Type B pancreatic cell (in vitro differentiated cells): ENCODE measurements around the gene VCL. TPM values are rescaled to one million over a fixed set of nuclear protein-coding genes. Genes with fewer than 3 reads are reported as not detected.
A peak's percentile ranks its signal among the peaks of the same experiment; 100 is the strongest.

ENCODE experiments used
- DNase-seq: peaks from one replicate; pipeline ENCODE4 v3.0.0; 2021; ENCODE audit warnings: mixed read lengths; ENCODE audit not compliant: unreplicated experiment; ENCODE audit errors: extremely low spot score
- H3K27ac Mint-ChIP-seq: 2 replicates; pipeline ENCODE4 v1.8.0; 2021; ENCODE audit warnings: mild to moderate bottlenecking, mixed read lengths
- H3K27me3 Mint-ChIP-seq: 2 replicates; pipeline ENCODE4 v1.8.0; 2021; ENCODE audit warnings: mixed read lengths
- H3K36me3 Mint-ChIP-seq: 2 replicates; pipeline ENCODE4 v1.8.0; 2021; ENCODE audit warnings: mixed read lengths
- H3K4me1 Mint-ChIP-seq: one replicate; pipeline ENCODE4 v1.8.0; 2021; ENCODE audit warnings: mixed read lengths; ENCODE audit not compliant: unreplicated experiment
- H3K4me3 Mint-ChIP-seq: 2 replicates; pipeline ENCODE4 v1.8.0; 2021; ENCODE audit warnings: mild to moderate bottlenecking, mixed read lengths
- H3K9me3 Mint-ChIP-seq: 2 replicates; pipeline ENCODE4 v1.8.0; 2021; ENCODE audit warnings: mixed read lengths
- total RNA-seq: library from RNA; stranded (reverse); gene quantifications from 2 replicates; pipeline ENCODE4 v1.2.1, GENCODE V29; 2021; ENCODE audit warnings: low replicate concordance
- TF ChIP-seq, protein P1 (sequence below): fragments of 200-600 bp; sonication (generic); conservative IDR thresholded peaks from 2 replicates; pipeline ENCODE4 v1.5.0; 2021; ENCODE audit warnings: antibody characterized with exemption, mild to moderate bottlenecking

The VCL gene
- total RNA-seq, 1 donor from 2014 or later, result 125 TPM

DNA sequence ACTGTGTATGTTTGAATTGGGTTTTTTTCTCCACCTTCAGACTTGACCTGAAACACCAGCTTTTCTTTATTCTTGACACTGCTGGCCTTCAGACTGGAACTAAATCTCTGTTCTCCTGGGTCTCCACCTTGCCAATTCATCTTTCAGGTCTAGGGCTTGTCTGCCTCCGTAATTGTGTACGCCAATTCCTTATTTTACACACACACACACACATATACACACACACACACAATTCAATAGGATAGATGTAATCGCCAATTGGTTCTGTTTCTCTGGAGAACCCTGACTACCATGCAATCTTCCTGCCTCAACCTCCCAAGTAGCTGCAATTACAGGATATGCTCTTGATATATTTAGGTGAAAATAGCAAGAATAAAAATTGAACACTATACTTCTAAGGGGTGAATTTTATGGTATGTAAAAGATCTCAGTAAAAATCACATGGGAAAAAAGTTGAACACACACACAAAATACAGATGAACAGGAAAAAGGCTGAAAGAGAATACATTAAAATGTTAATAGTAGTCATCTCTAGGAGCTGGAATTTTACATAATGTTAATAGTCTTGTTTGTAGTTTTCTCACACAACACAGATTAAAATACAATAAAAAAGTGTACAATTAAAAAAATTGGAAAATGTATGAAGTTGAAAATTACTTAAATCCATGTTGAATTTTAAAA, 6.6 kb upstream of the VCL start:
- no peak overlapping the region for H3K4me3 Mint-ChIP-seq
- no peak overlapping the region for H3K27ac Mint-ChIP-seq
- TF ChIP-seq, protein P1, sequence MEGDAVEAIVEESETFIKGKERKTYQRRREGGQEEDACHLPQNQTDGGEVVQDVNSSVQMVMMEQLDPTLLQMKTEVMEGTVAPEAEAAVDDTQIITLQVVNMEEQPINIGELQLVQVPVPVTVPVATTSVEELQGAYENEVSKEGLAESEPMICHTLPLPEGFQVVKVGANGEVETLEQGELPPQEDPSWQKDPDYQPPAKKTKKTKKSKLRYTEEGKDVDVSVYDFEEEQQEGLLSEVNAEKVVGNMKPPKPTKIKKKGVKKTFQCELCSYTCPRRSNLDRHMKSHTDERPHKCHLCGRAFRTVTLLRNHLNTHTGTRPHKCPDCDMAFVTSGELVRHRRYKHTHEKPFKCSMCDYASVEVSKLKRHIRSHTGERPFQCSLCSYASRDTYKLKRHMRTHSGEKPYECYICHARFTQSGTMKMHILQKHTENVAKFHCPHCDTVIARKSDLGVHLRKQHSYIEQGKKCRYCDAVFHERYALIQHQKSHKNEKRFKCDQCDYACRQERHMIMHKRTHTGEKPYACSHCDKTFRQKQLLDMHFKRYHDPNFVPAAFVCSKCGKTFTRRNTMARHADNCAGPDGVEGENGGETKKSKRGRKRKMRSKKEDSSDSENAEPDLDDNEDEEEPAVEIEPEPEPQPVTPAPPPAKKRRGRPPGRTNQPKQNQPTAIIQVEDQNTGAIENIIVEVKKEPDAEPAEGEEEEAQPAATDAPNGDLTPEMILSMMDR, result no peak
- no peaks in the 10 kb centered on the region for H3K36me3 Mint-ChIP-seq
- no peaks in the 10 kb centered on the region for H3K9me3 Mint-ChIP-seq
- no peak for DNase-seq
- H3K27me3 Mint-ChIP-seq, result no peaks in the 10 kb centered on the region
- H3K4me1 Mint-ChIP-seq, result peaks cover 18% of the 10 kb centered on the region

DNA sequence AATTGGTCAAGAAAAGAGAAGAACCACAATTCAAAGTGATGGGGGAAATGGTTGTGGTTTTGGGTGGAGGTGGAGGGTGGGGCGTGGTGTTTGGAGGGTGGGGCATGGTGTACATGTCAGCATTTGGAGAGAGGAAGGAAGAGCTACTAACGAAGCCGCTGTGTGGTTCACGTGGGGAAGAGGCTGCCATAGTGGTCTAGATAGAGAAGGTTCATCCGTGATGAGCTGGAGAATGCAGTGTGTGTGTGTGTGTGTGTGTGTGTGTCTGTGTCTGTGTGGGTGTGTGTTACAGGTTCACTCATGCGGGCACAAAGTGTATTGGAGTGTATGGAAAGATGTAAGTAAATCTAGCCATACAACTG, 6.1 kb upstream of the VCL start:
- DNase-seq, result no peak
- Mint-ChIP-seq H3K36me3 (no peaks in the 10 kb centered on the region), H3K27ac (no peak overlapping the region), H3K4me3 (no peak overlapping the region), H3K4me1 (peaks cover 18% of the 10 kb centered on the region), H3K9me3 (no peaks in the 10 kb centered on the region), H3K27me3 (no peaks in the 10 kb centered on the region)
- TF ChIP-seq, protein P1, result no peak

DNA sequence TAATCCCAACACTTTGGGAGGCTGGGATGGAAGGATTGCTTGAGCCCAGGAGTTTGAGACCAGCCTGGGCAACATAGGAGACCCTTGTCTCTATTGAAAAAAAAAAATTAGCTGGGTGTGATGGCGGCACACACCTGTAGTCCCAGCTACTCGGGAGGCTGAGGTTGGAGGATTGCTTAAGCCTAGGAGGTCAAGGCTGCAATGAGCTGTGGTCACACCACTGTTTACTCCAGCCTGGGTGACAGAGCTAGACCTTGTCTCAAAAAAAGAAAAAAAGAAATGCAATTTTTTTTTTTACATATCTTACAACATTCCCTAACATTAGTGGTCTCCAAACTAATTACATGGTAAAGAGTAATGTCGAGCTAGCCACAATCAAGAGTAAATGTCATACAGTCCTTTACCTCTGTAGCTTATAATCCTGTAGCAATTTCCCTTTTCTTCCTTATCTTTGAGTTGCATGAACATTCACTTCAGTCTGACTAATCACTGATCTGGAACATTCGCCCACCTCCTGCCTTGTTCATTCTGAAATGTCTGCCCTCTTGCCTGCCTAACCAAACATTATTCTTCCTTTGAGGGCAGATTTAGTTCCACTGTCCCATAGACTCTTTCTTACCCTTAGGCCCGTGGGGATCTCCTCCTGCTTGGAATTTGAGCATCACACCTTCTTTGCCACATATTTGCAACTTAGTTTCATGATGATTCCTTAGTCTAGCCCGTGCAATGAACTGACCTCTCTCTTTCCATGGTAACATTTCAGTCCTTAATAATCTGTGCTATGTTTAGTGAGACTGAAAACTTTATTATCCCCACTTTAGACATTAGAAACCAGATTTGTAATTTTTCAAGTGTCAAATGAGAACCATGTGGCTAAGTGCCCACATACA, 4.8 kb upstream of the VCL start:
- DNase-seq, result no peak
- peak overlapping the region; percentile 4 for H3K27ac Mint-ChIP-seq
- TF ChIP-seq, protein P1, result no peak
- no peak overlapping the region for H3K4me3 Mint-ChIP-seq
- peaks cover 18% of the 10 kb centered on the region for H3K4me1 Mint-ChIP-seq
- H3K27me3 Mint-ChIP-seq, result no peaks in the 10 kb centered on the region
- H3K36me3 Mint-ChIP-seq, result no peaks in the 10 kb centered on the region
- no peaks in the 10 kb centered on the region for H3K9me3 Mint-ChIP-seq

DNA sequence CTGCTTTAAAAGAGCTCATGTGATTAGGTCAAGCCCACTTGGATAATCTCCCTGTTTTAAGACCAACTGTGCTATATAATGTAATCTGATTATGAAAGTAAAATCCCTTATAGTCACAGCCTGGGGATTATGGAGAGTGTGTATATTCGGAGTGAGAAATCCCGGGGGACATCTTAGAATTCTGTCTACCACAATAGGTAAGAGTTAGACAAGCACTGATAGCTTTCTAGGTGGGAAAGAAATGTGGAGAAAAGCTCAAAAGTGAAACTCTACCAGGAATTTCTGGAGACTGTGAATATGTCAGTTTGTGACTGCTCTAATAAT, 2.9 kb upstream of the VCL start:
- no peak overlapping the region for H3K4me3 Mint-ChIP-seq
- no peaks in the 10 kb centered on the region for H3K9me3 Mint-ChIP-seq
- H3K36me3 Mint-ChIP-seq, result peaks cover 4% of the 10 kb centered on the region
- TF ChIP-seq, protein P1, result no peak
- peak overlapping the region; percentile 17 for H3K27ac Mint-ChIP-seq
- DNase-seq, result no peak
- H3K4me1 Mint-ChIP-seq, result peaks cover 24% of the 10 kb centered on the region
- peaks cover 3% of the 10 kb centered on the region for H3K27me3 Mint-ChIP-seq

DNA sequence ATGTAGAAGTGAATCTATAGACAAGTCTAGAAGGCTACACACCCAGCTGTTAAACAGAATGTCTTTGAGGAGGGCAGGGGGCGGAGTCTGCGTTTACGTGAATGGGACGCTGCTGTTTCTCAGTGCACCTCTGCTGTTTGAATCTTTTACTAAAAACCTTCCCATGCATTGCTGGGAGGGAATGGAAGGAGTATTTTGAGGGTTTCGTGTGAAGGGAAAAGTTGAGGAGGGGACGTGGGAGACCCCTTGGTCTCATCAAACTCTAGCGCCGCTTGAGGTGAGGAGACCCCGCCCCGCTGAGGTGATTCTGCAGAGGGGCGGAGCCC, 492 bp upstream of the VCL start:
- peaks cover 3% of the 10 kb centered on the region for H3K27me3 Mint-ChIP-seq
- TF ChIP-seq, protein P1, result no peak
- peak overlapping the region; percentile 97 for H3K27ac Mint-ChIP-seq
- H3K9me3 Mint-ChIP-seq, result no peaks in the 10 kb centered on the region
- peaks cover 38% of the 10 kb centered on the region for H3K4me1 Mint-ChIP-seq
- H3K4me3 Mint-ChIP-seq, result peak overlapping the region; percentile 99
- H3K36me3 Mint-ChIP-seq, result peaks cover 20% of the 10 kb centered on the region
- DNase-seq, result no peak
